ENCODE measurements around the gene EPB42. TPM values are rescaled to one million over a fixed set of nuclear protein-coding genes. Genes with fewer than 3 reads are reported as not detected.
A peak's percentile ranks its signal among the peaks of the same experiment; 100 is the strongest.
"Not testable (repeated sequence)": the region's sequence is repeated elsewhere in the genome, so short reads cannot be mapped to it uniquely, and the experiment has no call there.

Gene EPB42
- total RNA-seq, 1 experiment from 2014 or later, result 0.10 TPM

DNA sequence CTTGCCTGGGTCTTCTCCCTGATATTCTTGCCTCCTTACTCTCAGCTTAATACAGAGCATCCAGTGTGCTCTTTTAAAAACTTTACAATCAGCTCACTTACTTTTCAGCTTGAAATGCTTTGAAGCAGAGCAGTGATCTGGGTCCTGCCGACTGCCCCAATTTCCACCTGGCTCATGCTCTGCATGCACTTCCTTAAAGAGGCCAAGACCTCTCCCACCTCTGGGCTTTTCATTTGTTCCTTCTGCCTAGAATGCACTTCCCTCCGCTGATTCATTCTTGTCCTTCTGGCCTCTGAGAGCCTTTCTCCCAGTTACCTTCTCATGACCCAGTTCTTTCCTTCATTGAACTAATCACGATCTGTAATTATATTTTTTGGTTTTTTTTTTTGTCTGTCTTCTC is 37.5 kb downstream of the EPB42 start:
- H3K9me3 ChIP-seq (ENCODE audit: control insufficient read depth, insufficient read depth, low read depth, low read length), result no peaks in the 10 kb centered on the region
- in situ Hi-C loops (cut with HindIII; ENCODE audit: low pct_unique_long_range_greater_than_20kb, low sequenced_read_pairs), result no loop called here
- no TSS peak for BruUV-seq (replicated peaks)
- POLR2A ChIA-PET, result interaction anchor here (0.5 kb wide), 1 partner anchor 114 kb away, joined by 5 read pairs; no protein-coding TSS in a partner anchor
- TF ChIP-seq, protein P1, sequence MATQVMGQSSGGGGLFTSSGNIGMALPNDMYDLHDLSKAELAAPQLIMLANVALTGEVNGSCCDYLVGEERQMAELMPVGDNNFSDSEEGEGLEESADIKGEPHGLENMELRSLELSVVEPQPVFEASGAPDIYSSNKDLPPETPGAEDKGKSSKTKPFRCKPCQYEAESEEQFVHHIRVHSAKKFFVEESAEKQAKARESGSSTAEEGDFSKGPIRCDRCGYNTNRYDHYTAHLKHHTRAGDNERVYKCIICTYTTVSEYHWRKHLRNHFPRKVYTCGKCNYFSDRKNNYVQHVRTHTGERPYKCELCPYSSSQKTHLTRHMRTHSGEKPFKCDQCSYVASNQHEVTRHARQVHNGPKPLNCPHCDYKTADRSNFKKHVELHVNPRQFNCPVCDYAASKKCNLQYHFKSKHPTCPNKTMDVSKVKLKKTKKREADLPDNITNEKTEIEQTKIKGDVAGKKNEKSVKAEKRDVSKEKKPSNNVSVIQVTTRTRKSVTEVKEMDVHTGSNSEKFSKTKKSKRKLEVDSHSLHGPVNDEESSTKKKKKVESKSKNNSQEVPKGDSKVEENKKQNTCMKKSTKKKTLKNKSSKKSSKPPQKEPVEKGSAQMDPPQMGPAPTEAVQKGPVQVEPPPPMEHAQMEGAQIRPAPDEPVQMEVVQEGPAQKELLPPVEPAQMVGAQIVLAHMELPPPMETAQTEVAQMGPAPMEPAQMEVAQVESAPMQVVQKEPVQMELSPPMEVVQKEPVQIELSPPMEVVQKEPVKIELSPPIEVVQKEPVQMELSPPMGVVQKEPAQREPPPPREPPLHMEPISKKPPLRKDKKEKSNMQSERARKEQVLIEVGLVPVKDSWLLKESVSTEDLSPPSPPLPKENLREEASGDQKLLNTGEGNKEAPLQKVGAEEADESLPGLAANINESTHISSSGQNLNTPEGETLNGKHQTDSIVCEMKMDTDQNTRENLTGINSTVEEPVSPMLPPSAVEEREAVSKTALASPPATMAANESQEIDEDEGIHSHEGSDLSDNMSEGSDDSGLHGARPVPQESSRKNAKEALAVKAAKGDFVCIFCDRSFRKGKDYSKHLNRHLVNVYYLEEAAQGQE (IDR thresholded peaks at IDR 0.05; ENCODE audit: insufficient read depth in 1 of 2, low read depth in 2 of 2, low read length in 1 of 2), result no peak
- no peak for TF ChIP-seq POLR2AphosphoS5 (IDR thresholded peaks at IDR 0.05; ENCODE audit: low read depth, low read length)
- H3K4me1 ChIP-seq (ENCODE audit: control insufficient read depth, insufficient read depth, low read length), result peaks cover 12% of the 10 kb centered on the region
- no peak for DNase-seq (ENCODE audit: low read depth, low spot score)
- CTCF ChIA-PET, result no interaction called here
- no peak overlapping the region for H3K4me3 ChIP-seq (ENCODE audit: low read depth in 2 of 2, low read length in 2 of 2)
- H3K27me3 ChIP-seq (ENCODE audit: control insufficient read depth, insufficient read depth, low read length), result no peaks in the 10 kb centered on the region
- no peak for ATAC-seq
- no peaks in the 10 kb centered on the region for H3K36me3 ChIP-seq (ENCODE audit: control insufficient read depth, insufficient read depth, low read length)
- H3K27ac ChIP-seq (ENCODE audit: low read length), result peak overlapping the region; percentile 51
- intact Hi-C loops (cut with micrococcal nuclease; ENCODE audit: unreplicated experiment), result no loop called here

DNA sequence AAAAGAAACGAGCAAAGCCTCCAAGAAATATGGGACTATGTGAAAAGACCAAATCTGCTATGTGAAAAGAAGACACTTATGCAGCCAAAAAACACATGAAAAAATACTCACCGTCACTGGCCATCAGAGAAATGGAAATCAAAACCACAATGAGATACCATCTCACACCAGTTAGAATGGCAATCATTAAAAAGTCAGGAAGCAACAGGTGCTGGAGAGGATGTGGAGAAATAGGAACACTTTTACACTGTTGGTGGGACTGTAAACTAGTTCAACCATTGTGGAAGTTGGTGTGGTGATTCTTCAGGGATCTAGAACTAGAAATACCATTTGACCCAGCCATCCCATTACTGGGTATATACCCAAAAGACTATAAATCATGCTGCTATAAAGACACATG is 43.7 kb downstream of the EPB42 start:
- BruUV-seq (replicated peaks), result TSS peak; percentile 52
- in situ Hi-C loops (cut with HindIII; ENCODE audit: low pct_unique_long_range_greater_than_20kb, low sequenced_read_pairs); intact Hi-C loops (cut with micrococcal nuclease; ENCODE audit: unreplicated experiment): not testable (repeated sequence)

DNA sequence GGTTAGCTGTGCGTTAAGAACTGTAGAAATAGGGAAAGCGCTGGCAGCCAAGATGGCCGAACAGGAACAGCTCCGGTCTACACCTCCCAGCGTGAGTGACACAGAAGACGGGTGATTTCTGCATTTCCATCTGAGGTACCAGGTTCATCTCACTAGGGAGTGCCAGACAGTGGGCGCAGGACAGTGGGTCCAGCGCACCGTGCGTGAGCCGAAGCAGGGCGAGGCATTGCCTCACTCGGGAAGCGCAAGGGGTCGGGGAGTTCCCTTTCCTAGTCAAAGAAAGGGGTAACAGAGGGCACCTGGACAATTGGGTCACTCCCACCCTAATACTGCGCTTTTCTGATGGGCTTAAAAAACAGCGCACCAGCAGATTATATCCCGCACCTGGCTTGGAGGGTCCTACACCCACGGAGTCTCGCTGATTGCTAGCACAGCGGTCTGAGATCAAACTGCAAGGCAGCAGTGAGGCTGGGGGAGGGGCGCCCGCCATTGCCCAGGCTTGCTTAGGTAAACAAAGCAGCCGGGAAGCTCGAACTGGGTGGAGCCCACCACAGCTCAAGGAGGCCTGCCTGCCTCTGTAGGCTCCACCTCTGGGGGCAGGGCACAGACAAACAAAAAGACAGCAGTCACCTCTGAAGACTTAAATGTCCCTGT is 45.0 kb downstream of the EPB42 start:
- in situ Hi-C loops (cut with HindIII; ENCODE audit: low pct_unique_long_range_greater_than_20kb, low sequenced_read_pairs); DNase-seq (ENCODE audit: low read depth, low spot score); H3K27me3 ChIP-seq (ENCODE audit: control insufficient read depth, insufficient read depth, low read length); H3K36me3 ChIP-seq (ENCODE audit: control insufficient read depth, insufficient read depth, low read length); CTCF ChIA-PET; H3K9me3 ChIP-seq (ENCODE audit: control insufficient read depth, insufficient read depth, low read depth, low read length); POLR2A ChIA-PET; ATAC-seq; H3K4me3 ChIP-seq (ENCODE audit: low read depth in 2 of 2, low read length in 2 of 2); H3K27ac ChIP-seq (ENCODE audit: low read length); BruUV-seq (replicated peaks); H3K4me1 ChIP-seq (ENCODE audit: control insufficient read depth, insufficient read depth, low read length); intact Hi-C loops (cut with micrococcal nuclease; ENCODE audit: unreplicated experiment): not testable (repeated sequence)

More for the DNA sequence above, 43.7 kb downstream of the EPB42 start:
- DNase-seq (ENCODE audit: low read depth, low spot score); H3K27ac ChIP-seq (ENCODE audit: low read length); H3K9me3 ChIP-seq (ENCODE audit: control insufficient read depth, insufficient read depth, low read depth, low read length); H3K36me3 ChIP-seq (ENCODE audit: control insufficient read depth, insufficient read depth, low read length); H3K27me3 ChIP-seq (ENCODE audit: control insufficient read depth, insufficient read depth, low read length); POLR2A ChIA-PET; H3K4me1 ChIP-seq (ENCODE audit: control insufficient read depth, insufficient read depth, low read length); CTCF ChIA-PET; ATAC-seq; H3K4me3 ChIP-seq (ENCODE audit: low read depth in 2 of 2, low read length in 2 of 2): not testable (repeated sequence)

DNA sequence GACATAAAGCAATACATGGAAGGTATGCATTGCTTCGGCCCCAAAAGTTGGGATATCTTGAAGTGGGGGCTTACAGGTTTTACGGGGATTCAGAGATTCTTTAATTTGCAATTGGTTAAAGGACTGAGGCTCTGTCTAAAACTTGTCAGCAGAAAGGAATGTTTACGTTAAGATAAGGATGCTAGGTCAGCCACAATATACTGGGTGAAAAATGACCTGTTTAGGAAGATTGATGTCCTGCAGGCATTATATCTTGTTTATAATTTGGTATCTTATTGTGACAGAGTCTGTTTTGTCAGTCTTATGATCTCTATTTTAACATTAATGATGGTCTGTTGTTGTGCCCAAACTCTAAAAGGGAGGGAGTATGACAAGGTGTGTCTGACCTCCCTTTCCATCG is 50.9 kb downstream of the EPB42 start:
- ChIA-PET CTCF (no interaction called here), POLR2A (no interaction called here)
- in situ Hi-C loops (cut with HindIII; ENCODE audit: low pct_unique_long_range_greater_than_20kb, low sequenced_read_pairs) (no loop called here), intact Hi-C loops (cut with micrococcal nuclease; ENCODE audit: unreplicated experiment) (no loop called here)
- Histone ChIP-seq H3K27me3 (ENCODE audit: control insufficient read depth, insufficient read depth, low read length) (no peaks in the 10 kb centered on the region), H3K9me3 (ENCODE audit: control insufficient read depth, insufficient read depth, low read depth, low read length) (no peaks in the 10 kb centered on the region), H3K27ac (ENCODE audit: low read length) (peak overlapping the region; percentile 86), H3K4me3 (ENCODE audit: low read depth in 2 of 2, low read length in 2 of 2) (no peak overlapping the region), H3K4me1 (ENCODE audit: control insufficient read depth, insufficient read depth, low read length) (peaks cover 25% of the 10 kb centered on the region), H3K36me3 (ENCODE audit: control insufficient read depth, insufficient read depth, low read length) (no peaks in the 10 kb centered on the region)
- no peak for DNase-seq (ENCODE audit: low read depth, low spot score)
- 0 out of 2 replicates have a peak, but pooled peaks have one; percentile 48 for TF ChIP-seq TCF7L2 (IDR thresholded peaks at IDR 0.05; ENCODE audit: low read depth, low read length)
- no peak for TF ChIP-seq SIN3A (IDR thresholded peaks at IDR 0.05; ENCODE audit: borderline replicate concordance, insufficient read depth, low read depth, low read length)
- TF ChIP-seq, protein P2, sequence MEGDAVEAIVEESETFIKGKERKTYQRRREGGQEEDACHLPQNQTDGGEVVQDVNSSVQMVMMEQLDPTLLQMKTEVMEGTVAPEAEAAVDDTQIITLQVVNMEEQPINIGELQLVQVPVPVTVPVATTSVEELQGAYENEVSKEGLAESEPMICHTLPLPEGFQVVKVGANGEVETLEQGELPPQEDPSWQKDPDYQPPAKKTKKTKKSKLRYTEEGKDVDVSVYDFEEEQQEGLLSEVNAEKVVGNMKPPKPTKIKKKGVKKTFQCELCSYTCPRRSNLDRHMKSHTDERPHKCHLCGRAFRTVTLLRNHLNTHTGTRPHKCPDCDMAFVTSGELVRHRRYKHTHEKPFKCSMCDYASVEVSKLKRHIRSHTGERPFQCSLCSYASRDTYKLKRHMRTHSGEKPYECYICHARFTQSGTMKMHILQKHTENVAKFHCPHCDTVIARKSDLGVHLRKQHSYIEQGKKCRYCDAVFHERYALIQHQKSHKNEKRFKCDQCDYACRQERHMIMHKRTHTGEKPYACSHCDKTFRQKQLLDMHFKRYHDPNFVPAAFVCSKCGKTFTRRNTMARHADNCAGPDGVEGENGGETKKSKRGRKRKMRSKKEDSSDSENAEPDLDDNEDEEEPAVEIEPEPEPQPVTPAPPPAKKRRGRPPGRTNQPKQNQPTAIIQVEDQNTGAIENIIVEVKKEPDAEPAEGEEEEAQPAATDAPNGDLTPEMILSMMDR (IDR thresholded peaks at IDR 0.05), result no peak
- BruUV-seq (replicated peaks), result no TSS peak
- ATAC-seq, result peak; percentile 68; the same call in 1 of the 2 replicates
